Peyer's patch (tissue), 4 donors: ENCODE data around the gene EPHB1. TPM values are rescaled to one million over a fixed set of nuclear protein-coding genes. Genes with fewer than 3 reads are reported as not detected.

Source experiments
- DNase-seq, 3 donors: peaks; one replicate each; pipeline ENCODE4 v3.0.0-alpha.2; 2017 to 2019
- H3K27ac ChIP-seq, 4 donors: fragments of 200-600 bp; sonication (generic); one replicate each; pipeline ENCODE4 v1.5.1; 2016 to 2019
- H3K27me3 ChIP-seq, 2 donors: fragments of 200-600 bp; sonication (generic); one replicate each; pipeline ENCODE4 v1.5.1; 2019
- H3K36me3 ChIP-seq, 3 donors: fragments of 200-600 bp; sonication (generic); one replicate each; pipeline ENCODE4 v1.5.1; 2016 to 2019
- H3K4me1 ChIP-seq, 4 donors: fragments of 200-600 bp; sonication (generic); one replicate each; pipeline ENCODE4 v1.5.1; 2016 to 2019
- H3K4me3 ChIP-seq, 4 donors: fragments of 200-600 bp; sonication (generic); 1 replicate in 3 of 4; 2 replicates in 1 of 4; pipeline ENCODE4 v1.5.1; 2016 to 2019; ENCODE audit warnings: mild to moderate bottlenecking in 1 of 4
- H3K9me3 ChIP-seq, 4 donors: fragments of 200-600 bp; sonication (generic); one replicate each; pipeline ENCODE4 v1.5.1; 2016 to 2019; ENCODE audit warnings: mild to moderate bottlenecking in 1 of 4
- CTCF ChIP-seq, 6 experiments: fragments of 450-650 bp in 4 of 6; fragments of 200-600 bp in 2 of 6; sonication (generic) in 1 of 6; IDR thresholded peaks; one replicate each; pipeline ENCODE4 v1.5.1; 2017 to 2019; ENCODE audit warnings: antibody characterized with exemption in 6 of 6, mild to moderate bottlenecking in 3 of 6, moderate library complexity in 1 of 6
- POLR2A ChIP-seq, 2 donors: fragments of 450-650 bp; IDR thresholded peaks; one replicate each; pipeline ENCODE4 v1.5.1; 2017; ENCODE audit warnings: antibody characterized with exemption in 2 of 2, mild to moderate bottlenecking in 2 of 2, moderate library complexity in 2 of 2
- total RNA-seq, 4 donors: library from RNA; depleted of rRNA; stranded (reverse); fragments of >200 nt; gene quantifications; one replicate each; pipeline ENCODE4 v1.1.0, GENCODE V29; 2016

The EPHB1 gene
- total RNA-seq, 4 donors from 2014 or later: 0.18 to 3.2 (median 0.68) TPM

- H3K9me3 ChIP-seq: no peaks in the 10 kb centered on the region
- no peaks in the 10 kb centered on the region for H3K4me1 ChIP-seq
- H3K36me3 ChIP-seq: no peaks in the 10 kb centered on the region
- DNase-seq: no peak
- H3K27ac ChIP-seq: no peak overlapping the region
- no peaks in the 10 kb centered on the region for H3K27me3 ChIP-seq
- TF ChIP-seq POLR2A (IDR thresholded peaks at IDR 0.05) (no peak), CTCF (IDR thresholded peaks at IDR 0.05) (no peak)
- H3K4me3 ChIP-seq: no peak overlapping the region
Observed at GRCh38 chr3:134823679-134824078, 28.6 kb downstream of the EPHB1 start.

DNA sequence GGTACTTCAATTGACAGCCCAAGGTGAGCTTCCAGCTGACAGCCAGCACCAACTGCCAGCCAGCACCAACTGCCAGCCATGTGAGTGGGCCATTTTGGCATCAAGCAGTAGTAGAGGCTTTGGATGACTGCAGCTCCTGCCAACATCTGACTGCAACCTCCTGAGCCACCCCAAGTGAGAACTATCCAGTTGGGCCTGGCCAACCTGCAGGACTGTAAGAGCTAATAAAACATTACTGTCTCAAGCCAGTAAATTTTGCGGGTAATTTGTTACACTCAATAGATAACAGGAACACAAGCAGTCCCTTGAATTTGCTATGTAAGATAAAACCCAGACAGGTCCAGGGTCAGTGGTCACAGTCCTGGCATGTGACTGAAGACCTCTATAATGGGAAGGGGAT, 29.7 kb downstream of the EPHB1 start:
- Histone ChIP-seq H3K27ac (no peak overlapping the region), H3K9me3 (no peaks in the 10 kb centered on the region), H3K4me3 (no peak overlapping the region), H3K27me3 (no peaks in the 10 kb centered on the region), H3K4me1 (no peaks in the 10 kb centered on the region), H3K36me3 (no peaks in the 10 kb centered on the region)
- TF ChIP-seq POLR2A (IDR thresholded peaks at IDR 0.05): no peak
- no peak for DNase-seq

- Histone ChIP-seq H3K36me3 (no peaks in the 10 kb centered on the region), H3K9me3 (no peaks in the 10 kb centered on the region), H3K4me3 (no peak overlapping the region), H3K4me1 (no peaks in the 10 kb centered on the region), H3K27ac (no peak overlapping the region), H3K27me3 (no peaks in the 10 kb centered on the region)
- no peak for DNase-seq
- TF ChIP-seq CTCF (IDR thresholded peaks at IDR 0.05): no peak
- TF ChIP-seq POLR2A (IDR thresholded peaks at IDR 0.05): no peak
Observed at GRCh38 chr3:134827213-134827612, 32.2 kb downstream of the EPHB1 start.

GRCh38 chr3:134829721-134830120, 34.7 kb downstream of the EPHB1 start:
- Histone ChIP-seq H3K9me3 (no peaks in the 10 kb centered on the region), H3K4me1 (no peaks in the 10 kb centered on the region), H3K27ac (no peak overlapping the region), H3K36me3 (no peaks in the 10 kb centered on the region), H3K4me3 (no peak overlapping the region), H3K27me3 (no peaks in the 10 kb centered on the region)
- no peak for DNase-seq
- TF ChIP-seq POLR2A (IDR thresholded peaks at IDR 0.05): no peak
- no peak for TF ChIP-seq CTCF (IDR thresholded peaks at IDR 0.05)

DNA sequence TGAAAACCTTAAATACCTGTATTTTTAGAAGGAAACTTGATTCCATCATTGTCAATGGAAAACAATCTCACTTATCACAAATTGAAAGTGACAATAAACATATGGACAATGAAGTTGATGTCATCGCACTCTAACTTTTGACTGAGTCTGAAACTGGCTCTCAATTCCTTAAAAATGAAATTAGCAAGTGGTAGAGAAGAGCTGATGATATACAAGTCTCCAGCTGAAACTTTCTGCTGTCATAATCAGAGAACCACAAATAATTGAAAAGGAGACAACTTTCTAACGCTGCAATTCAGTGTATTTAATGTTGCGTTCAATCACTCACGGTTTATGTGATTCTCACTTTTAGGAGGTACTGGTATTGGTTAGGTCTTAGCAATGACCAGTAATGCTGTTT, 37.5 kb downstream of the EPHB1 start:
- no peak overlapping the region for H3K4me3 ChIP-seq
- no peaks in the 10 kb centered on the region for H3K36me3 ChIP-seq
- H3K4me1 ChIP-seq: no peaks in the 10 kb centered on the region
- TF ChIP-seq CTCF (IDR thresholded peaks at IDR 0.05) (no peak), POLR2A (IDR thresholded peaks at IDR 0.05) (no peak)
- H3K9me3 ChIP-seq: no peaks in the 10 kb centered on the region
- H3K27ac ChIP-seq: no peak overlapping the region
- no peak for DNase-seq
- H3K27me3 ChIP-seq: no peaks in the 10 kb centered on the region

DNA sequence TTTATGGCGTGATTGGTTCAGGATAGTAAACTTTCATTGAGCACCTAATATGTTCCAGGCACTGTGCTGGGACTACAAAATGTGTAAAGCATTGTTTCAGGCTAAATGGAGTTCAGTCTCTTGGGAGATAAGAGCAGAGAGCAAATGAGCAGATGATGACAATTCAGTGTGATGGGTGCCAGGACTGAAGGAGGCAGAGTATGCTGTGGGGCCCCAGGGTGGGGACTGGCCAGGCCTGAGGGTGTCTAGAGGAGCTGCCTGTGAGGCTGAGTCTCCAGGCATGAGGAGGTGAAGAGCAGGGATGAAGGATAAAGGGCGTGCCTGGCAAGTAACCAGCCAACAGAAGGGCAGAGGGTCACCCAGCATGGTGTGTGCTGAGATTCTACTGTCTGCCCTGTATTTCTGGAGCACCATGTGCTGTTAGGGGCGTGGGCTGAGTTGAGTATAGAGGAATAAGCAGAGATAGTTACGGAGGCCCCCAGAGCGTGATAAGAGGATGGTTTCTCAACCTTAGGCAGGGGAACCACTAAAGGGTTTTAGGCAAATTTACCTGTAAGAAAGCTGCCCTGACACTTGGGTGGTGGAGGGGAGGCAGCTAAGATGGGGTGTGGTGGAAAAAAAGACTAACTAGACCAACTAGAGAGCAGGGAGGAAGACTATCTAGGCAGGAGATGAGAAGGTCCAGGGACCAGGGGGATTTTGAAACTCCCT, 38.5 kb downstream of the EPHB1 start:
- Histone ChIP-seq H3K9me3 (no peaks in the 10 kb centered on the region), H3K27ac (no peak overlapping the region), H3K27me3 (no peaks in the 10 kb centered on the region), H3K4me1 (no peaks in the 10 kb centered on the region), H3K4me3 (no peak overlapping the region), H3K36me3 (no peaks in the 10 kb centered on the region)
- no peak for DNase-seq
- no peak for TF ChIP-seq CTCF (IDR thresholded peaks at IDR 0.05)
- TF ChIP-seq POLR2A (IDR thresholded peaks at IDR 0.05): no peak
